ENCODE measurements around the gene CENPX. TPM values are rescaled to one million over a fixed set of nuclear protein-coding genes. Genes with fewer than 3 reads are reported as not detected.

Gene CENPX
- polyA plus RNA-seq, 1 donor (not counting 4 experiments of a cell fraction or from before 2014, with no cell fraction given): 48.2 TPM

GRCh38 chr17:82007228-82007494, 15.5 kb downstream of the CENPX start:
- H3K9me3 ChIP-seq (ENCODE audit: control insufficient read depth, low read depth, low read length): no peaks in the 10 kb centered on the region
- no peak overlapping the region for H2AFZ ChIP-seq (ENCODE audit: control insufficient read depth, low read length)
- no peak overlapping the region for H3K27ac ChIP-seq (ENCODE audit: control insufficient read depth, insufficient read depth, low read length)
- H3K4me1 ChIP-seq (ENCODE audit: control insufficient read depth, extremely low read depth, insufficient read depth, low read length): peaks cover 32% of the 10 kb centered on the region
- no peak for DNase-seq (ENCODE audit: low read depth, low spot score)
- dilution Hi-C loops (cut with MboI; ENCODE audit: extremely low pct_ligation_motif_present, low sequenced_read_pairs): no loop called here
- FAIRE-seq: no peak
- TF ChIP-seq CTCF (optimal IDR thresholded peaks at IDR 0.05 in 1 of 3, IDR thresholded peaks at IDR 0.05 in 1 of 3, conservative IDR thresholded peaks at IDR 0.05 in 1 of 3; ENCODE audit: extremely low read depth in 1 of 3, insufficient read depth in 2 of 3, low read length in 3 of 3) (no peak), EZH2 (IDR thresholded peaks at IDR 0.05; ENCODE audit: low read length) (no peak)
- no peak overlapping the region for H3K4me3 ChIP-seq (ENCODE audit: control insufficient read depth in 2 of 3, extremely low read depth in 1 of 3, insufficient read depth in 2 of 3, low read depth in 1 of 3, low read length in 3 of 3)
- H4K20me1 ChIP-seq (ENCODE audit: control insufficient read depth, extremely low read depth, insufficient read depth, low read length): no peaks in the 10 kb centered on the region
- H3K4me2 ChIP-seq (ENCODE audit: control insufficient read depth, extremely low read depth, insufficient read depth, low read depth, low read length): no peak overlapping the region
- no peaks in the 10 kb centered on the region for H3K36me3 ChIP-seq (ENCODE audit: control insufficient read depth in 2 of 2, extremely low read depth in 1 of 2, insufficient read depth in 2 of 2, low read length in 2 of 2)
- no peaks in the 10 kb centered on the region for H3K27me3 ChIP-seq (ENCODE audit: control insufficient read depth, extremely low read depth, insufficient read depth, low read length)
- H3K9me1 ChIP-seq (ENCODE audit: control insufficient read depth, extremely low read depth, insufficient read depth, low read length): peaks cover 2% of the 10 kb centered on the region
- peak overlapping the region; percentile 46 for H3K9ac ChIP-seq (ENCODE audit: control insufficient read depth, extremely low read depth, insufficient read depth, low read length)
- H3K79me2 ChIP-seq (ENCODE audit: control insufficient read depth, insufficient read depth, low read length): no peaks in the 10 kb centered on the region

DNA sequence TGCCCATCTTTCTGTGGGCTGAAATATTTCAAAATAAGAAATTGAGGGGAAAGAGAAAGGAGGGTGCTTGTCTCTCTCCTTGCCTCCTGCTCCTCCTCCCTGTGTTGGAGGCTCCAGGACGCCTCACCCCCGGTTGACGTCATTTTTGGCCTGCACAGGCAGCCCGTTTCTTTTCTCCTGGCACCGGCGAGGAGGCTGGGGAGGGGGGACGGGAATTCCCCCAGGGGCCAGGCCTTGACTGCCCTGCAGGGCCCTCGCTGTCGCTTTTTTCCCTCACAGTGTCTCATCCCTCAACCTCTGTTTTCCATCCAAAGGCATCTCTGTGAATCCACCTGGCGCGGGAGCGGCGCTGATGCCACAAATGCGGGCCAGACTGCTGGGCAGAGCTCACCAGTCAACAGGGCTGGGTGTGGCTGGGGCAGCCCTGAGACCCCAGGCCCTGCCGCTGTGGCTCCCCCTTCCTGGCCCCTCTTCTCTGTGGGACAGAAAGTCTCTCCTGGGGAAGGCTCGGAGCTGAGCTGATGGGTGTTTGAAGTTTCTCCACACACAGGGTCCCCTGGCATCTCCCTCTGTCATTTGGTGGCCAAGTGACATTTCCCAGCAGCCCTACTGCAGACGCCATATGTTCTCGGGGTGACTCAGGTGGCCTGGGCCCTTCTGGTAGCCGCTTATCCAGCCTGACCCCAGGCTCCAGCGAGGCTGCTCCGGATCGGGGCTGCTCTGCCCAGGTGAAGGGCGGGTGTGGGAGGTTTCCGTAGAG, 16.0 kb downstream of the CENPX start:
- Histone ChIP-seq H3K4me2 (ENCODE audit: control insufficient read depth, extremely low read depth, insufficient read depth, low read depth, low read length) (peak overlapping the region; percentile 49), H3K27ac (ENCODE audit: control insufficient read depth, insufficient read depth, low read length) (no peak overlapping the region), H3K9ac (ENCODE audit: control insufficient read depth, extremely low read depth, insufficient read depth, low read length) (peak overlapping the region; percentile 46), H4K20me1 (ENCODE audit: control insufficient read depth, extremely low read depth, insufficient read depth, low read length) (no peaks in the 10 kb centered on the region), H3K36me3 (ENCODE audit: control insufficient read depth in 2 of 2, extremely low read depth in 1 of 2, insufficient read depth in 2 of 2, low read length in 2 of 2) (no peaks in the 10 kb centered on the region), H2AFZ (ENCODE audit: control insufficient read depth, low read length) (no peak overlapping the region), H3K4me3 (ENCODE audit: control insufficient read depth in 2 of 3, extremely low read depth in 1 of 3, insufficient read depth in 2 of 3, low read depth in 1 of 3, low read length in 3 of 3) (no peak overlapping the region), H3K4me1 (ENCODE audit: control insufficient read depth, extremely low read depth, insufficient read depth, low read length) (peaks cover 32% of the 10 kb centered on the region), H3K9me1 (ENCODE audit: control insufficient read depth, extremely low read depth, insufficient read depth, low read length) (peaks cover 2% of the 10 kb centered on the region), H3K27me3 (ENCODE audit: control insufficient read depth, extremely low read depth, insufficient read depth, low read length) (no peaks in the 10 kb centered on the region), H3K9me3 (ENCODE audit: control insufficient read depth, low read depth, low read length) (no peaks in the 10 kb centered on the region), H3K79me2 (ENCODE audit: control insufficient read depth, insufficient read depth, low read length) (no peaks in the 10 kb centered on the region)
- DNase-seq (ENCODE audit: low read depth, low spot score): no peak
- TF ChIP-seq CTCF (optimal IDR thresholded peaks at IDR 0.05 in 1 of 3, IDR thresholded peaks at IDR 0.05 in 1 of 3, conservative IDR thresholded peaks at IDR 0.05 in 1 of 3; ENCODE audit: extremely low read depth in 1 of 3, insufficient read depth in 2 of 3, low read length in 3 of 3) (no peak), EZH2 (IDR thresholded peaks at IDR 0.05; ENCODE audit: low read length) (no peak)
- FAIRE-seq: no peak
- dilution Hi-C loops (cut with MboI; ENCODE audit: extremely low pct_ligation_motif_present, low sequenced_read_pairs): no loop called here
